GM21390 (cell line): ENCODE results near the gene IQSEC1.

Experiments
- ATAC-seq: cut with Tn5 transposase; IDR thresholded peaks from one replicate; pipeline ENCODE4 v1.9.1; 2021; ENCODE audit not compliant: unreplicated experiment

The IQSEC1 gene

GRCh38 chr3:12852201-12852600 lies 221.0 kb downstream of the IQSEC1 start:
- no peak for ATAC-seq
